ENCODE measurements around the gene KLHL10. TPM values are rescaled to one million over a fixed set of nuclear protein-coding genes. Genes with fewer than 3 reads are reported as not detected.
"Not testable (repeated sequence)": the region's sequence is repeated elsewhere in the genome, so short reads cannot be mapped to it uniquely, and the experiment has no call there.

KLHL10 gene
- total RNA-seq, 3 donors from 2014 or later, result 0.73 TPM; not detected in 2

GRCh38 chr17:41868568-41868967 lies 30.9 kb downstream of the KLHL10 start:
- Histone ChIP-seq H3K9me3 (no peaks in the 10 kb centered on the region), H3K4me3 (no peak overlapping the region), H3K4me1 (ENCODE audit: low read depth) (peaks cover 8% of the 10 kb centered on the region), H3K36me3 (ENCODE audit: low read depth) (no peaks in the 10 kb centered on the region)
- intact Hi-C loops (cut with DNase I, micrococcal nuclease), result no loop called here
- no peak for DNase-seq
- ATAC-seq, result no peak
- no peak for TF ChIP-seq CTCF (IDR thresholded peaks at IDR 0.05)

- H3K9me3 ChIP-seq, result no peaks in the 10 kb centered on the region
- H3K4me1 ChIP-seq (ENCODE audit: low read depth), result no peaks in the 10 kb centered on the region
- no peak for TF ChIP-seq CTCF (IDR thresholded peaks at IDR 0.05)
- no peak overlapping the region for H3K4me3 ChIP-seq
- DNase-seq (no peak), ATAC-seq (no peak)
- intact Hi-C loops (cut with DNase I, micrococcal nuclease), result no loop called here
- H3K36me3 ChIP-seq (ENCODE audit: low read depth), result no peaks in the 10 kb centered on the region
These were observed 31.8 kb downstream of the KLHL10 start for GRCh38 chr17:41869426-41869825.

DNA sequence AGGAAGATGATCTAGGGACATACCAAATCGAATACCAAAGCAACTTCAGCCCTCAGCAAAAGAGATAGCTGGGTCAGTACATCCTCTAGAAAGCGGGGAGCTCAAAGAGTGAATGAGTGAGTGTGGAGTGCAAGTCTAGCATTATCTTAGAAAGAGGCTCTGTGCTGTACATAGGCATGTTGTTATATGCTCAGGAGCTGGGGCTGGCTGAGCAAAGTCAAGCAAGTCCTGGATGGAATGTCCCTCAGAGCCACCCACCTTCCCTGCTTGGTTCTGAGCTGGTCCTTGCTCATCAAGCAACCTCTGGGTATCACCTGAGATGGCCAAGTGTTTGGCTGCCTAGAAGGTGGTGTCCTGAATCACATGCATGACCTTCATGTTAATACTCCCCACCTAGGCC lies 32.5 kb downstream of the KLHL10 start:
- ATAC-seq (no peak), DNase-seq (no peak)
- Histone ChIP-seq H3K36me3 (ENCODE audit: low read depth) (no peaks in the 10 kb centered on the region), H3K4me3 (no peak overlapping the region), H3K4me1 (ENCODE audit: low read depth) (no peaks in the 10 kb centered on the region), H3K9me3 (no peaks in the 10 kb centered on the region)
- intact Hi-C loops (cut with DNase I, micrococcal nuclease), result no loop called here
- TF ChIP-seq CTCF (IDR thresholded peaks at IDR 0.05), result no peak

DNA sequence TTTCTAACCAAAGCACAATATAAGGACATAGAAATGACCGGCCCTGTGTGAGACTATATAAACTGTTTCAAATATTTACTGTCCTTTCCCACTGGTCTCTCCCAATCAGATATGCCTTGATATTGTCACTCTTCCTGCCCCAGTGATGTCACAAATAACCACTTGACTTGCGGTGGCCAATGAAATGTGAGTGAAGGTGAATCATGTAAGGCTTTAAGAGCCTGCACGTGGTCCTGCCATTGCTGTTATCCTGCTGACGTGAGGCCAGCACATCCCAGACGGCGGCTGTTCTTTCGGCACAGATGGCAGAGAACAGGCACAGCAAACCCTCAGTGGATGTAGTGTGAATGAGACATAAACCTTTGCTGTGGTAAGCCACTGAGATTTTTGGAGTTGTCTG lies 33.0 kb downstream of the KLHL10 start:
- Histone ChIP-seq H3K4me1 (ENCODE audit: low read depth) (no peaks in the 10 kb centered on the region), H3K4me3 (no peak overlapping the region), H3K9me3 (no peaks in the 10 kb centered on the region), H3K36me3 (ENCODE audit: low read depth) (no peaks in the 10 kb centered on the region)
- DNase-seq, result no peak
- no peak for ATAC-seq
- intact Hi-C loops (cut with DNase I, micrococcal nuclease), result no loop called here
- TF ChIP-seq CTCF (IDR thresholded peaks at IDR 0.05), result no peak

DNA sequence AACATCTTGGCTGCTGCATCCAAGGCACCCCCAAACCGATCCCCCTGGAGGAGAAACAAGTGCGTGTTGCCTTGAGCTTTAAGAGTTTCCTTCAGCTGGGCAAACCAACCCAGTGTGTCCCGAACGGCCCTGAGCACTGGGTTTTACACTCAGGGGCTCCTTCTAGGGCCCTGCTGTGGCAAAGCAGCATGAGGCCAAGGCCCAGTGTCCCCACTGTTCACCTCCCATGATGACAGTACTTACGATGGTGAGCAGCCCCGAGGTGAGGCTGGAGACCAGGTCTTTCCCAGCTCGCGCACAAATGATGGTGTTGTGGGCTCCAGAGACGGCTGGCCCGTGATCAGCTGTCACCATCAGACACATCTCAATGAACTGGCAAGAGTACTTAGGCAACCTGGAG lies 34.2 kb downstream of the KLHL10 start:
- H3K36me3 ChIP-seq (ENCODE audit: low read depth), result no peaks in the 10 kb centered on the region
- TF ChIP-seq CTCF (IDR thresholded peaks at IDR 0.05), result no peak
- no peaks in the 10 kb centered on the region for H3K4me1 ChIP-seq (ENCODE audit: low read depth)
- H3K4me3 ChIP-seq, result no peak overlapping the region
- ATAC-seq (no peak), DNase-seq (no peak)
- no peaks in the 10 kb centered on the region for H3K9me3 ChIP-seq
- intact Hi-C loops (cut with DNase I, micrococcal nuclease), result no loop called here

GRCh38 chr17:41873559-41874292 lies 36.1 kb downstream of the KLHL10 start:
- no peak for TF ChIP-seq CTCF (IDR thresholded peaks at IDR 0.05)
- Histone ChIP-seq H3K4me1 (ENCODE audit: low read depth) (no peaks in the 10 kb centered on the region), H3K4me3 (no peak overlapping the region), H3K9me3 (no peaks in the 10 kb centered on the region), H3K36me3 (ENCODE audit: low read depth) (no peaks in the 10 kb centered on the region)
- intact Hi-C loops (cut with DNase I, micrococcal nuclease), result no loop called here
- DNase-seq (no peak), ATAC-seq (no peak)

DNA sequence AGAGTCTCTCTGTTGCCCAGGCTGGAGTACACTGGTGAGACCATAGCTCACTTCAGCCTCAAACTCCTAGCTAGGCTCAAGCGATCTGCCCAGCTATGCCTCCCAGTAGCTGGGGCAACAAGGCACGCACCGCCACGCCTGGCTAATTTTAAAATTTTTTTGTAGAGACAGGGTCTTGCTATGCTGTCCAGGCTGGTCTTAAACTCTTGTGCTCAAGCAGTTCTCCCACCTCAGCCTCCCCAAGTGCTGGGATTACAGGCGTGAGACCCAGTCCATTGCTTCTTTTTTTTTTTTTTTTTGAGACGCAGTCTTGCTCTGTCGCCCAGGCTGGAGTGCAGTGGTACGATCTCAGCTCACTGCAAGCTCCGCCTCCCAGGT lies 36.7 kb downstream of the KLHL10 start:
- DNase-seq; H3K36me3 ChIP-seq (ENCODE audit: low read depth); ATAC-seq; H3K9me3 ChIP-seq; H3K4me3 ChIP-seq; H3K4me1 ChIP-seq (ENCODE audit: low read depth); intact Hi-C loops (cut with DNase I, micrococcal nuclease): not testable (repeated sequence)

All from mucosa of descending colon (tissue), 3 donors.